Left colon (tissue), 2 donors: ENCODE data around the gene RNASEH2A. TPM values are rescaled to one million over a fixed set of nuclear protein-coding genes. Genes with fewer than 3 reads are reported as not detected.

Experiments used
- ATAC-seq: fragments of 200-7000 bp; cut with Tn5 transposase; one replicate; pipeline ENCODE4 v1.9.1; 2020; ENCODE audit warnings: mild to moderate bottlenecking, moderate library complexity
- DNase-seq, 2 donors: peaks; one replicate each; pipeline ENCODE4 v3.0.0-alpha.2; 2020
- intact Hi-C, 2 donors: fragments of 100-400 bp; cut with DNase I in 1 of 2; cut with micrococcal nuclease in 1 of 2; formaldehyde crosslinking; loops; one replicate each; pipeline versions ENCODE4 v1.11.2 to v1.14.0; 2022; cut with DNase I, micrococcal nuclease
- total RNA-seq, 2 donors: library from RNA; stranded (reverse); fragmentation: NEBNext Ultra II Directional; extraction: Animal tissue kit (Norgen Biotek cat#: 25700); gene quantifications; one replicate each; pipeline ENCODE4 v1.2.1, GENCODE V29; 2021
- donor health status: DM: no; HTN: no; CAD: no.
- donor health status: DM: yes; HTN: yes; CAD: no.

Gene RNASEH2A
- total RNA-seq, 2 donors from 2014 or later, result 5.7 to 10.9 TPM

DNA sequence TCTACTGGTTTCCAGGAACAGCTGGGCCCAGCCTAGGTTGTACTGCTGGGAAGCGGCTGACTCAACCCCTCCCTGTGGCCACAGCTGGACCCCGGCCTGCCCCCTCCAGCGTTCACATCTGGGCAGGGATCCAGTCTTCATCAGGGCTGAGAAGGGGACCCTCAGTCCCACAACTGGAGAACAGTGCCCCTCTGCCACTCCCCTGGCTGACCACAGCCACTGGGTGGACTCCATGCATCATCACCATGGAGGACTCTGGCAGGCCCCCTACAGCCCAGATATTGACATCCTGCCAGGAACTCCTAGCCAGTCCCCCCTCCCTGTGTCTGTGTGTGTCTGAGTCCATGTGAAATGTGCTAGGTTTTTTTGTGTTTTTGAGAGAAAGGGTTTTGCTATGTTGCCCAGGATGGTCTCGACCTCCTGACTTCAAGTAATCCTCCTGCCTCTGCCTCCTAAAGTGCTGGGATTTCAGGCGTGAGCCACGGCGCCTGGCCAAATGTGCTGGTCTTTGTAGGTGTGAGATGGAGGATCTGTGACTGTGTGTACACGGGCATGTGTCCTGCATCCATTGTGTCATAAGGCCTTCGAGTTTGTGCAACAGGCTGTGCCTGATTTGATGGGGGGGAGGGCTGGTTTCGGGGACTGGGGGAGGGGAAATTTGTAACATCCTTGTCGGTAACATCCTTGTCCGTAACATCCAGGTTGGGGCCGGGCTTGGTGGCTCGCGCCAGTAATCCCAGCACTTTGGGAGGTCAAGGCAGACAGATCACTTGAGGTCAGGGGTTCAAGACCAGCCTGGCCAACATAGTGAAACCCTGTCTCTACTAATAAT, 27.0 kb upstream of the RNASEH2A start:
- DNase-seq (peak; percentile 53 to 54), ATAC-seq (no peak)
- intact Hi-C loops, result no loop called here

- no peak for ATAC-seq
- intact Hi-C loops, result no loop called here
- DNase-seq, result no peak
Measured at GRCh38 chr19:12782174-12782423, 24.3 kb upstream of the RNASEH2A start.

DNA sequence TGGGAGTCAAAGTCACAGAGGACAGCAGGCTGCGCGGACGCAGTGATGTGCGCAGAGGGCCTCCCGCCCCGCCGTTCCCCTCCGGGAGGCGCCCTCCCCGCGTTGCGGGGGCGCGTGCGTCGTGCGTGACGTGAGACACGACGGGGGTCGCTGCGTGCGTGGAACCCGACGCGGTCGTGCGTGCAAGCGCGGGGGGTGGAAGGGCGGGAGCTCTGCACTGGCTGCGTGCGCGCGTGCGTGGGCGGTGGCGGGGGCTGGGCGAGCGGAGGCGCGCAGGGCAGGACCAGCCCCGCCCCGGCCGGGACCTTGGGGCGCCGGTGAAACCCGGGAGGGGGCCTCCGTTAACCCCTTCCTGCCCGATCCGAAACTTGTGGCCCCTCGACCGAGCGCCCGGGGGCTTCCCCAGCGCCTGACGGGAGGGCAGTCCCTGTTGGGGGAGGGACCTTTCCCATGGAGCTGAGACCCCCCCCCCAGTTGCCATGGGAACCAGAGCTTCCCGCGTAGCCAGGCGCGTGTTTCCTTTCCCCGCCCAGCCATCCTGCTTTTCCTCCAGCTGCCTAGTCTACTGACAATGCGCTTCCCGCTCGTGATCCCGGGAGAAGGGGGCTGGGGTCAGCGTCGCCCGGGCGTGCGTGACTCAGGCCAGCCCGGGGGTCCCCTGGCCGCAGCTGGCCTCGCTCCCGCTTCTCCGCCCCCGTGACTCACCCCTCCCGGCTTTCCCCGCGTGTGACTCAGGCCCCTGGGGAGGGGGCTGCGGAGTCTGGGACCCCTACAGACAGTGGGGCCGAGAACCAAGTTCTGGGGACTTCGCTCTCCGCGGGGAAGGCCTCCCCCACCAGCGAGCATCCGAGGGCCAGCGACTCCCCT, 23.7 kb upstream of the RNASEH2A start:
- peak; percentile 48 for ATAC-seq
- DNase-seq, result peak; percentile 85 to 91
- intact Hi-C loops, result no loop called here

DNA sequence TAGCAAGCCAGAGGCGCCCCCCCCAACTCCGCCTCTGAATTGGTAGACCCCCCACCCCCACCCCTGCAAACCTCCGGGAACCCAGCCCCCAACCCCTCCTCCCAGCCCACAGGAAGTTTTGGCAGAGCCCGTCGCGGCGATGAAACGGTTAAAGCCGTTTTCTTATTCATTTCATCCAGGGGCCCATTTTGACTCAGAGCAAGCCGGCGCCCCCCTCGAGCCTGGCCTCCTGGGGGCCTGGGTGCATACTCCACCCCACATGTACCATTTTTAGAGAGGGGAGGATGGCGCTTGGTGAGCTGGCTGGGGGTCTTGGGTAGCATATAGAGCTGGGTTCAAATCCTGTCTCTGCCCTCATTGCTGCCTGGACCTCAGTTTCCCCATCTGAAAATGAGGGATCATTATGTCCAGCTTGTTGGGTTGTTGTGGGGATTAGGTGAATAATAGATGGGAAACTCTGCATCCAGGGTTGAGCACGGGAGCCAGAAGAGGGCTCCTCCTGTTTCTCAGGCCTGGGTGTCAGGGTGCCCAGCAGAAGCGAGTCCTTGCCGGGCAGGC, 23.0 kb upstream of the RNASEH2A start:
- intact Hi-C loops, result no loop called here
- DNase-seq, result no peak
- ATAC-seq, result no peak

- DNase-seq, result peak; percentile 64 to 84
- intact Hi-C loops, result no loop called here
- peak; percentile 16 for ATAC-seq
Measured at GRCh38 chr19:12783849-12784393, 22.5 kb upstream of the RNASEH2A start.

- no peak for ATAC-seq
- DNase-seq, result peak in 1 of 2 donors; percentile 26
- intact Hi-C loops, result no loop called here
Measured at GRCh38 chr19:12784394-12784870, 22.0 kb upstream of the RNASEH2A start.

- no peak for ATAC-seq
- intact Hi-C loops, result no loop called here
- peak in 1 of 2 donors; percentile 31 for DNase-seq
Measured at GRCh38 chr19:12784871-12785430, 21.4 kb upstream of the RNASEH2A start.

DNA sequence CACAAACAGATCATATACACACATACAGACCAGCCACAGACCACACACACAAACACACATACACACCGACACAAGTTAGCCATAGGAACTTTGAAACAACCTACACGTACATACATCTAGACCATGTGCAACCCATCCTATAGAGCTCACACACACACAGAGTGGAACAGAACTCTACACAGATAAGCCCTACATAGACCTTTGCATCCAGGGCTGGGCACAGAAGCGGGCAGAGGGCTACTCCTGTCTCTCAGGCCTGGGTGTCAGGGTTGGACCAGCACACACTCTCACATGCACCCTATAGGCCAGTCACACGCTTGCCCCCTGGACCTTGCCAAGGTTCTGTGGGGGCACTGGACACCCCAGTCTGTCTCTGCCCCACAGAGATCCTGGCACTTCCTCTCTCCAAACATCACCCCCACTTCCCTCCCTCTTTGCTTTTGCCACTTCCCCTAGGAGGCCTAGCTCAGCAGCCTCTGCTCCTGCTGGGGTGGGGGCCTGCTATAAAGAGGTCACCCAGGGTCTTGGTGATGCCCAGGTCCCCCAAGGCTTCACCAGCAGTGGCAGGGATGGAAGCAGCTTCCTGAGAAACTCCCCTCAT, 20.9 kb upstream of the RNASEH2A start:
- intact Hi-C loops, result no loop called here
- peak in 1 of 2 donors; percentile 43 for DNase-seq
- no peak for ATAC-seq

GRCh38 chr19:12786141-12786870, 20.1 kb upstream of the RNASEH2A start:
- peak; percentile 23 for ATAC-seq
- DNase-seq, result peak; percentile 82 to 85
- intact Hi-C loops, result no loop called here

DNA sequence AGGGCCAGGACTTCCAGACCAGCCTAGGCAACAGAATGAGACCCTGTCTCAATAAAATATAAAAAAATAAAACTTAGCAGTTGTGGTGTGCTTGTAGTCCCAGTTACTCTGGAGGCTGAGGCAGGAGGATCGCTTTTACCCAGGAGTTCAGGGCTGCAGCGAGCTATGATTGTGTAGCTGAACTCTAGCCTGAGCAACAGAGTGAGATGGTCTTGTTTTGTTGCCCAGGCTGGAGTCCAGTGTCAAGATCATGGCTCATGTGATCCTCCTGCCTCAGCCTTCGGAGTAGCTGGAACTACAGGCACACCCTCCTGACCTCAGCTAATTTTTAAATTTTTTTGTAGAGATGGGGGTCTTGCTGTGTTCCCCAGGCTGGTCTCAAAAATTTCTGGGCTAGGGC, 19.4 kb upstream of the RNASEH2A start:
- DNase-seq (no peak), ATAC-seq (no peak)
- intact Hi-C loops, result no loop called here

DNA sequence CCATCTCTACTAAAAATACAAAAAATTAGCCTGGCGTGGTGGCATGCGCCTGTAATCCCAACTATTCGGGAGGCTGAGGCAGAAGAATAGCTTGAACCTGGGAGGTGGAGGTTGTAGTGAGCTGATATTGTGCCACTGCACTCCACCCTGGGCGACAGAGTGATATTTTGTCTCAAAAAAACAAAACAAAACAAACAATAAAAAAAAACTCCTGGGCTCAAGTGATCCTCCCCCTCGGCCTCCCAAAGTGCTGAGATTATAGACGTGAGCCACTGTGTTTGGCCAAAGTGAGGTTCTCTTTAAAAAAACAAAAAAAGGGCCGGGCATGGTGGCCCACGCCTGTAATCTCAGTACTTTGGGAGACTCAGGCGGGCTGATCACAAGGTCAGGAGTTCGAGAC, 18.9 kb upstream of the RNASEH2A start:
- intact Hi-C loops, result no loop called here
- DNase-seq, result peak in 1 of 2 donors; percentile 13
- no peak for ATAC-seq

DNA sequence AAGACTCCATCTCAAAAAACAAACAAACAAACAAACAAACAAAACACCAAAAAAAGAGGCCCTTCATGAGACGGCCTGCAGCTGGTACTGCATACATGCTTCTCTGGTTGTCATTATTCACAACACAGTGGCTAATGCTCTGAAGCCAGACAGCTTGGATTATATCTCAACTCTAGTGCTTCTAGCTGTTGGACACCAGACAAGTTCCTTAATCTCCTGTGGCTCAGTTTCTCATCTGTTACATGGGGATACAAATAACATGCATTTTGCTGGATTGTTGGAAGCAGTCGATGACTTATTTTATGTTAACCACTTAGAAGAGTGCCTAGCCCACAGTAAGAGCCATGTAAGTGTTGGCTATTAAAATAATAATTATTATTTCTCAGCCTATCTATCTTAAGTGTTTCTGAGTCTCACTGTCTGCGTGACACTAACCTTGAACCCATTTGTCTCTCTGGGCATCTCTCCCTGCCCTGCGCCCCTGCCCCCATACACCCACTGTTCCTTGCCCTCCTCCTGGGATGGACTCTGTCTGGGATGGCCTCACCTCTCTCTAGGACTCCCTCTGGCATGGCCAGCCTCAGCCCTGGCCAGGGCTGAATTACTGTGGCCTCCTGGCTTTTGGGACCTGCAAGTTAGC, 18.2 kb upstream of the RNASEH2A start:
- ATAC-seq, result no peak
- intact Hi-C loops, result no loop called here
- DNase-seq, result peak in 1 of 2 donors; percentile 3

- intact Hi-C loops, result no loop called here
- DNase-seq (peak; percentile 91 to 92), ATAC-seq (peak; percentile 12)
Measured at GRCh38 chr19:12788682-12789097, 17.7 kb upstream of the RNASEH2A start.

- ATAC-seq (peak; percentile 32), DNase-seq (peak; percentile 76 to 84)
- intact Hi-C loops, result no loop called here
Measured at GRCh38 chr19:12789098-12789903, 17.1 kb upstream of the RNASEH2A start.

- intact Hi-C loops, result no loop called here
- peak; percentile 95 to 98 for DNase-seq
- peak; percentile 44 for ATAC-seq
Measured at GRCh38 chr19:12789904-12790619, 16.3 kb upstream of the RNASEH2A start.
